ENCODE results near the gene TPPP. TPM values are rescaled to one million over a fixed set of nuclear protein-coding genes. Genes with fewer than 3 reads are reported as not detected.

The TPPP gene
- polyA plus RNA-seq, 12 donors, result 3.6 to 12.3 (median 7.8) TPM; not detected in 1

- DNase-seq, result no peak
These were observed 82.1 kb downstream of the TPPP start for GRCh38 chr5:610744-611730.

GRCh38 chr5:610011-610743 is 83.0 kb downstream of the TPPP start:
- no peak for DNase-seq

Other genes with a start within 250 kb of the TPPP start
- gene SLC9A3, start 168.9 kb downstream of the TPPP start, polyA plus RNA-seq (ENCODE audit: insufficient read length in 12 of 12), result 1 to 10 TPM in 11 of 12 donors, not detected in 1; 1.6 to 6.9 (median 2.3) TPM
- 1 to 10 TPM in 10 of 12 donors, not detected in 2; 3.1 to 7.5 (median 4.2) TPM for gene CEP72, start 81.0 kb downstream of the TPPP start, polyA plus RNA-seq (ENCODE audit: insufficient read length in 12 of 12)
- 10 to 100 TPM in 5 of 12 donors, 1 to 10 TPM in 6, not detected in 1; 5.3 to 34.3 (median 9.0) TPM for gene ZDHHC11B, start 91.4 kb upstream of the TPPP start, polyA plus RNA-seq (ENCODE audit: insufficient read length in 12 of 12)
- 10 to 100 TPM in 5 of 12 donors, 1 to 10 TPM in 6, not detected in 1; 4.7 to 25.3 (median 9.1) TPM for gene ZDHHC11, start 157.6 kb upstream of the TPPP start, polyA plus RNA-seq (ENCODE audit: insufficient read length in 12 of 12)
- gene BRD9, start 199.4 kb upstream of the TPPP start, polyA plus RNA-seq (ENCODE audit: insufficient read length in 12 of 12), result 10 to 100 TPM in 11 of 12 donors, not detected in 1; 23.3 to 35.4 (median 27.5) TPM
- gene TRIP13, start 199.5 kb upstream of the TPPP start, polyA plus RNA-seq (ENCODE audit: insufficient read length in 12 of 12), result 10 to 100 TPM in 5 of 12 donors, 1 to 10 TPM in 6, not detected in 1; 6.0 to 19.7 (median 9.8) TPM

All from muscle of arm (tissue), 12 donors.